GM21576 (cell line): ENCODE measurements around the gene ZFR2.
"Not testable (repeated sequence)": the region's sequence is repeated elsewhere in the genome, so short reads cannot be mapped to it uniquely, and the experiment has no call there.

Experiments
- ATAC-seq: cut with Tn5 transposase; IDR thresholded peaks from one replicate; pipeline ENCODE4 v1.9.1; 2021; ENCODE audit warnings: mild to moderate bottlenecking, moderate library complexity; ENCODE audit not compliant: unreplicated experiment

The ZFR2 gene

DNA sequence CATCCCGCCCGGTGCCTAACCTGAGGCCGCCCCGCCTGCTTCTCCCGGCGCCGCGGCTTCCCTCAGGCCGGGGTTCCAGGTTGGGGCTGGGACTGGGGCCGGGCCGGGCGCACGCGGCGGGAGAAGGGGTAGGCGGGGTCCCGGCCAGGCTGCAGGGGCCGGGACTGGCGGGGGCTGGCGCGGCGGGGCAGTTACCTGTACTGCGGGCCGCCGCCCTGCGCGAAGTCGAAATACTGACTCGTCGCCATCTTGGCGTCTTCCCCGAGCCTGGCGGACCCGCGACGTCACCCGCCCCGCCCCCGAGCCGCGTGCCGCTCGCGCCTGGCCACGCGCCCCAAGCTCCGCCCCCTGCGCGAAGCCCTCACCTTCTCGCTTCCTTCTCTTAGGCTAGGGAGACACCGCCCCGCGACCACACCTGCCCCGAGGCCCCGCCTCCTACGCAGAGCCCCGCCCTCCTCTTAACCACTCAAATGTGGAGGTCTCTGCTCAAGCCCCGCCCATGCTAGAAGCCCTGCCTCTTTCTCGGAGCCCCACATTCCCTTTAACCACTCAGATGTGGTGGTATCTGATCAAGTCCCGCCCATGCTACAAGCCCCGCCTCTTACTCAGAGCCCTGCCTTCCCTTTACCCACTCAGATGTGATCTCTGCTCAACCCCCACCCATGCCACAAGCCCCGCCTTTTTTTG is at the start of gene ZFR2:
Gene ZFR2 (minus strand): TSS at position 269 of the 687 bp plus-strand sequence. CDS start 21 bp downstream, at position 248.
- ATAC-seq, result no peak

DNA sequence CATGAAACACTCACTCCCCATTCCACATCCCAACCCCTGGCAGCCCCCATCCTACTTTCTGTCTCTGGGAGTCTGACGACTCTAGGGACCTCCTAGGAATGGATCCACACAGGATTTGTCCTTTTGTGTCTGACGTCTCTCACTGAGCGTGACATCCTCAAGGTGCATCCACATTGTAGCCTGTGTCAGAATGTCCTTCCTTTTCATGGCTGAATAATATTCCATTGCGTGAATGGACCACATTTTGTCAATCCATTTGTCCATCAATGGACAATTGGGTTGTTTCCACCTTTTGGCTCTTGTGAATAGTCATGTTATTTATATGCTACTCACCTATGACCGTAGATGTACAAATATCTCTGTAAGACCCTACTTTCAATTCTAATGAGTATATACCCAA is 47.2 kb upstream of the ZFR2 start:
- ATAC-seq, result no peak

DNA sequence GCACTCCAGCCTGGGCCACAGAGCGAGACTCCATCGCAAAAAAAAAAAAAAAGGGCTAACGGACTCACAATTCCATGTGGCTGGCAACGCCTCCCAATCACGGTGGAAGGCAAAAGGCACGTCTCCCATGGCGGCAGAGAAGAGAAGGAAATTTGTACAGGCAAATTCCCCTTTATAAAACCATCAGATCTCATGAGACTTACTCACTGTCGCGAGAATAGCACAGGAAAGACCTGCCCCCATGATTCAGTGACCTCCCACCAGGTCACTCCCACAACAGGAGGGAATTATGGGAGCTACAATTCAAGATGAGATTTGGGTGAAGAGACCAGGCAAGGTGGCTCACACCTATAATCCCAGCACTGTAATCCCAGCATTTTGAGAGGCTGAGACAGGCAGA is 45.4 kb upstream of the ZFR2 start:
- no peak for ATAC-seq

DNA sequence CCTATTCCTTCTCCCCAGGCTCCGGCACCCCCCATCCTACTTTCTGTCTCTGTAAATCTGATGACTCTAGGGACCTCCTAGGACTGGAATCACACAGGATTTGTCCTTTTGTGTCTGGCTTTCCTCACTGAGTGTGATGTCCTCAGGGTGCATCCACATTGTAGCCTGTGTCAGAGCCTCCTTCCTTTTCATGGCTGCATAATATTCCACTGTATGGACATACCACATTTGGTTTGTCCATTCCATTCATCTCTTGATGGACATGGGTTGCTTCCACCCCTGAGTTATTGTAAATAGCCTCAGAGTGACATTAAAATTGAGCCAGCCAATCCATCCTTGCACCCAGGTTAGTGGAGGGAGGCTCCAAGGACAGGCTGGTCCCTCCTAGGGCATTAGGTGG is 41.3 kb upstream of the ZFR2 start:
- ATAC-seq, result no peak

DNA sequence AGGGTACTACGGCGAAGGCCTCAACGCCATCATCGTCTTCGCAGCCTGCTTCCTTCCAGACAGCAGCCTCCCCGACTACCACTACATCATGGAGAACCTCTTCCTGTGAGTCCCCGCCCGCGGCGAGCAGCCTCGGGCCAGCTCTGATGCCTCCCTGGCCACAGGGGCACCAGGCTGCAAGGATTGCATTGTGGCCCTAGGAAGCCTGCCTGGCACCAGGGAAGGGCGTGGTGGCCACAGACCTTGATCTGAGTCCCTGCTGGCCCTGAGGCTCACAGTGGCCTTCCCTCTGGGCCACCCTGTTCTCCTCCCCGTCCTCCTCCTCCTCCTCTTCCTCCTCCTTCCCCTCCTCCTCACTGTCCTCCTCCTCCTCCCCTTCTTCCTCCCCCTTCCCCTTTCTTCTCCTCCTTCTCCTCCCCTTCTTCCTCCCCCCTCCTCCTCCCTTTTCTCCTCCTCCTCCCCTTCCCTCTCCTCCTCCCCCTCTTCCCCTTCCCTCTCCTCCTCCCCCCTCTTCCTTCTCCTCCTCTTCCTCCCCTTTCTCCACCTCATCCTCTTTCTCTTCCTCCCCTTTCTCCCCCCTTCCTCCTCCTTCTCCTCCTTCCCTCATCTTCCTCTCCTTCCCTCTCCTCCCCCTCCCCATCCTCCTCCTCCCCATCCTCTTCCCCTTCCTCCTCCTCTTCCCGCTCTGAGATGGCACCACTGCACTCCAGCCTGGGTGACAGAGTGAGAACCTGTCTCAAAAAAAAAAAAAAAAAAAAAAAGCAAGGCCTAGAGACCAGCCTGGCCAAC is 39.6 kb upstream of the ZFR2 start:
- no peak for ATAC-seq

DNA sequence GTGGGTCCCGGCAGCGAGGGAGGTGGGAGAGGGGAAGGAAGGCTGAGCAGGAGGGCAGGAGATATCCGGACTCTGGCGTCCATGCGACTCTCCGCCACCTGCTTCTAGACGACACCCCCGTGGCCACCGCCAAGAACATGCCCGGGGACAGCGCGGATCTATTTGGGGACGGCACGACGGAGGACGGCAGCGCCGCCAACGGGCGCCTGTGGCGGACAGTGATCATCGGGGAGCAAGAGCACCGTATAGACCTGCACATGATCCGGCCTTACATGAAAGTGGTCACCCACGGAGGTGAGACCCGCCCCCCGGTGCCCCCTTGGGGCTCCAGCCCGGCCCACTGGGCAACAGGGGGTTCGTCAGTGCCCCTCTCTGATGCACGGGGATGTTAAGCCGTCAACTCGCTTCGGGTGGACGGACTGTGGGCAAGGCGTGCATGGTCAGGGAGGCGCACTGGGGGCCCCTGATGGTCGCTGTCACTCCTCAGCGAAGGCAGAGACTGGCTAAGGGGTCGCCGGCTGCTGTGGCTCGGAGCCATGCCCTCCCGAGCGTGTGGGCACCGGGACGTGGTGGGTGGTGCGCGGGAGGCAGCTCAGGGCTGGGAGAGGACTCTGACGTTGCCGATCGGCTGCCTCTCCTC is 38.9 kb upstream of the ZFR2 start:
- ATAC-seq, result no peak

DNA sequence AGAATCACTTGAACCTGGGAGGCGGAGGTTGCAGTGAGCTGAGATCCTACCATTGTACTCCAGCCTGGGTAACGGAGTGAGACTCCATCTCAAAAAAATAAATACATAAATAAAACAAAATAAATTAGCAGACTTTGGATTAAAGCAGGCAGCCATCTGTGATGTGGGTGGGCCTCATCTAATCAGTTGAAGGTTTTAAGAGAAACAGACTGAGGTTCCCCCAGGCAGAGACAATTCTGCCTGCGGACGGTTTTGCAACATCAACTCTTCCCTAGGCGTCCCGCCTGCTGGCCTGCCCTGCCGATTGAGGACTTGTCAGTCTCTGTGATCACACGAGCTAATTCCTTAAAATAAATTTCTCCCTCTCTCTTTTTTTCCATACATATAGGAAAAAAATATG is 35.4 kb upstream of the ZFR2 start:
- ATAC-seq, result no peak

DNA sequence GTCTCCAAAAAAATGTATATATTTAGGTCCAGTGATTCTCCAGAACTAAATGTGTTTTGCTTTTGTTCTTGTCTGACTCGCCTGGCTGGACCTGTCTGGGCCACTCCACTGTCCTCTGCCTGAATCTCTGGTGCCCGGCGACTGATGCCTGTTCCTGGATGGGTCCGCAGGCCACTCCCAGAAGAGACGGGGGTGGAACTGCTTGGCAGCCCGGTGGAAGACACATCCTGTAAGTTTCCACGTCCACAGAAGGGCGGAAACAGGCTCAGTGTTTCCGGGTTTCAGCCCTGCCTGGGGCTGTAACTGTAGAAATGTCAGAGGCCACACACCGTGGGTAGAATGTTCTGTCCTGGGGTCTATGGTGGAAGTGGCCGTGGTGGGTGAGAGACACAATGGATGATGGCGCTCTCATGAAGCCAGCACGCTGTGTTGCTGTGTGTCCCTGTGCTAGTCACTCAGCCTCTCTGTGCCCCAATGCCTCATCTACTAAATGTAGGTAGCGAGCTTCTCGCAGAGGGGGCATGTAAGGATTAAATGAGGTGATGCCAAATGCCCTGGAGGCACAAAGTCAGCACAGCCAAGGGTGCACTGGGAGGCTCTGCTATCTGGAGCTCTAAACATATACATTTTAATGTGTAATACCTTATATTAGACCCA is 33.6 kb upstream of the ZFR2 start:
- ATAC-seq, result no peak

DNA sequence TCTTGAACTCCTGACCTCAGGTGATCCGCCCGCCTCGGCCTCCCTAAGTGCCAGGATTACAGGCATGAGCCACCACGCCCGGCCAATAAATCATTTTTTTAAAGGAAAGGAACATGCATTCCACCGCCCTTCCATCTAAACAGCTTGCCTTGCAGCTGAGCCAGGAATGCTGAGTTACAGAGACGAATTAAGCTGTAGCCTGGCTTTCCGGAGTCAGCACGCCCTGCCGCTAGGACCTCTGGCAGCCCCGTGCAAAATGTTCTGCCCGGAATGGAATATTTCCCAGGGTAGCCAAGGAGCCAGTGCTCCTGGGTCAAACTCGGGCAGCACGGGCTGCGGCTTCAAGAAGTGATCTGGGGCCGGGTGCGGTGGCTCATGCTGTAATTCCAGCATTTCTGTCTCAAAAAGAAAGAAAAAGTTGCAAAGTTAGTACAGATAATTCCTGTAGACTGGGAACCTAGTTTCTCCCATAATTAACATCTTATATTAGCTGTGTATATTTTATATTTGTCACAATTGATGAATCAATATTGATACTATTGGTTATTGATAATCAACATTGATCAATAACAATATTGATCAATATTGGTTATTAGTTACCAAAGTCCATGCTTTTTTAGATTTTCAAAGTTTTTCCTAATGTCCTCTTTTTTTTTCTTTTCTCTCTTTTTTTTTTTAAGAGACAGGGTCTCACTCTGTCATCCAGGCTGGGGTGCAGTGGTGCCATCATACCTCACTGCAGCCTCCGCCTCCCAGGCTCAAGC is 30.9 kb upstream of the ZFR2 start:
- ATAC-seq, result no peak

DNA sequence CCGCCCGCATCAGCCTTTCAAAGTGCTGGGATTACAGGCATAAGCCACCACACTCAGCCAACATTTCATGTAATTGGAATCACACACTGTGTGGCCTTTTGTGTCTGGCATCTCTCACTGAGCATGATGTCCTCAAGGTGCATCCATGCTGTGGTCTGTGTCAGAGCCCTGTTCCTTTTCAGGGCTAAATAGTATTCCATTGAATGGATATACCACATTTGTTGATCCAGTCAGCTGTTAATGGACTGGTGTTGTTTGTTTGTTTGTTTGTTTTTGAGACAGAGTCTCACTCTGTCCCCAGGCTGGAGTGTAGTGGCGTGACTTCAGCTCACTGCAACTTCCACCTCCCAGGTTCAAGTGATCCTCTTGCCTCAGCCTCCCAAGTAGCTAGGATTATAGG is 29.6 kb upstream of the ZFR2 start:
- no peak for ATAC-seq

DNA sequence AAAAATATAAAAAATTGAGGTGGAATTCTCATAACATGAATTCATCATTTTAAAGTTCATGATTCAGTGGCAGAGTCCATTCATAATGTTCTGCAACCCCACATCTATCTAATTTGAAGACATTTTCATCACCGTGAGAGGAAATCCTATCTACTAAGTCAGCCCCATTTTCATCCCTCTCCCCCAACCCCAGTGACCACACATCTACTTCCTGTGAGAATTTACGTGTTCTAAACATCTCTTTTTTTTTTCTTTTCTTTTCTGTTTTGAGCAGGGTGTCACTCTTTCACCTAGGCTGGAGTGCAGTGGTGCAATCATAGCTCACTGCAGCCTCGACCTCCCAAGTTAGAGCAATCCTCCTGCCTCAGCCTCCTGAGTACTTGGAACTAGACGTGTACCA is 29.1 kb upstream of the ZFR2 start:
- no peak for ATAC-seq

DNA sequence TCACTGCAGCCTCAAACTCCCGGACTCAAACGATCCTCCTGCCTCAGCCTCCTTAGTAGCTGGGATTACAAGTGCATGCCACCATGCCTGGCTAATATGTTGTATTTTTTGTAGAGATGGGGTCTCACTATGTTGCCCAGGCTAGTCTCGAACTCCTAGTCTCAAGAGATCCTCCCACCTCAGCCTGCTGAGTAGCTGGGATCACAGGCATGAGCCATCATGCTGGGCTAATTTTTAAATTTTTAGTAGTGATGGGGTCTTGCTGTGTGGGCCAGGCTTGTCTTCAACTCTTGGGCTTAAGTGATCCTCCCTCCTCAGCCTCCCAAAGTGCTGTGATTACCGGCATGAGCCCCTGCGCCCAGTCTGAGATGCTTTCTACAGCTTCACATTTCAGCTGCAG is 26.9 kb upstream of the ZFR2 start:
- ATAC-seq, result no peak

DNA sequence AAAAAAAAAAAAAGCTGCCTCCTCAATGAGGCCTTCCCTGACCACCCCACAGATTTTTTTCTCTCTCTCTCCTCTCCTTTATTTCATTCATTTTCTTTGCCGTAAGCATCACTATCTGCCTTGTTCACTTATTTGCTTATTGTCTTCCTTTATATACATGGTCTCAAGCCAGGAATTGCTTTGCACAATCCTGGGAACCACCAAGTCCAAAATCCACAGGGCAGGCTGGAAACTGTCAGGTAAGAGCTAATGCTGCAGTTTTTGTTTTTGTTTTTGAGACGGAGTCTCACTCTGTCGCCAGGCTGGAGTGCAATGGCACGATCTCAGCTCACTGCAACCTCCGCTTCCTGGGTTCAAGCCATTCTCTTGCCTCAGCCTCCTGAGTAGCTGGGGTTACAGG is 26.1 kb upstream of the ZFR2 start:
- ATAC-seq, result not testable (repeated sequence)

DNA sequence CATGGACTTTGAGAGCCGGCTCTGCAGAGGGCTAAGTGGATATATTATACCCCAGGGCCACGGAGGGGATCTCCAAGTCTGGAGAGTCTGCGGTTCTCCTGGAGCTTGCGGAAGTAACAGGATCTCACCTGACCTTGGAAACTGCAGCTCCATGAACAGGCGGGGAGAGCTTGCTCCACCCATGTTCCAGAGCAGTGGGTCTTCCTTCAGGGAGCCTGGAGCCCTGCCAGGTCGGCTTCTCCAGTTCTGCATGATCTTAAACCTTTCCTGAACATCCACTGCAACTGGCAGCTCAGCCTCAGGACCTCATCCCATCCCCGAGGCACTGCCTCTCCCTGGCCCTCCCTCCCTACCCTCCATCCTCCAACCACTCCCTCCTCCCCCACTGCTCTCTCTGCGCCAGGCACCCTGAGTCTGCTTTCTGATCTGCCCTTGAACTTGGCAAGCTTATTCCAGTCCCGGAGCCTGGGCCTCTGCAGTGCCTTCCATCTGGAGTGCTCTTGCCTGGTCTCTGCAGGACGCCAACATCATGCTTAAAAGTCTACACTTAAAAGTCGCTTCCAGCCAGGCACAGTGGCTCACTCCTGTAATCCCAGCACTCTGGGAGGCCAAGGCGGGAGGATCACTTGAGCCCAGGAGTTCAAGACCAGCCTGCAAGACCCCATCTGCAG is 24.8 kb upstream of the ZFR2 start:
- no peak for ATAC-seq

DNA sequence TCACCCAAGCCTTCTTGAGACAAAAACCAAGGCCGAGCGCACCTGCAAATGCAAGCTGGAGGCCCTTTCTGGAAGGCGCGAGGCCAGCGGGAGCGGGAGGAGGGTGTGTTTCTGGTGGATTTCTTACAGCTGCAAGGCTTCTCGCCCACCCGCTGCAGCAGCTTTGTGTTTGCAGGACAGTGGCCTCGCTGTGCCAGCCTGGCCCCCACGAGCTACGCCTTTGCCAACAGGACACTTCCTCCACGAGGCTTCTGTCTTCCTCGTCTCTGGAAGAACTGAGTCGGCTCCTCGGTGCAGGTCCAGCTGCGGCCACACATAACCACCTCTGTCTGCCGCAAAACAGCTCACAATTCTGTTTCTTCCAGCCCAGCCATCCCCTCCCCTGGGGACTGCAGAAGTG is 21.8 kb upstream of the ZFR2 start:
- no peak for ATAC-seq

DNA sequence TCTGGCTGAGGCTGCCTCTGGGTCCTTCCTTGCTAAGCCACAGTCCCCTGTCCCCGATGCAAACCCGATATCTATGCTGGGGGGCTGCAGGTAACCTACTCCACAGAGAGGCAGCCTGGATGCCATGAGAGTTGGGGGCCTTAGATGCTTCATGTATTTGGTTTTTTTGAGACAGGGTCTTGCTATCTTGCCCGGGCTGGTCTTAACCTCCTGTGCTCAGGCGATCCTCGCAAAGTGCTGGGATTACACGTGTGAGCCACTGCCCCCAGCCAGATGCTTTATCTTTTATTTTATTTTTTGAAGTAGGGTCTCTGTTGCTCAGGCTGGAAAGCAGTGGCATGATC is 13.2 kb upstream of the ZFR2 start:
- ATAC-seq, result no peak

DNA sequence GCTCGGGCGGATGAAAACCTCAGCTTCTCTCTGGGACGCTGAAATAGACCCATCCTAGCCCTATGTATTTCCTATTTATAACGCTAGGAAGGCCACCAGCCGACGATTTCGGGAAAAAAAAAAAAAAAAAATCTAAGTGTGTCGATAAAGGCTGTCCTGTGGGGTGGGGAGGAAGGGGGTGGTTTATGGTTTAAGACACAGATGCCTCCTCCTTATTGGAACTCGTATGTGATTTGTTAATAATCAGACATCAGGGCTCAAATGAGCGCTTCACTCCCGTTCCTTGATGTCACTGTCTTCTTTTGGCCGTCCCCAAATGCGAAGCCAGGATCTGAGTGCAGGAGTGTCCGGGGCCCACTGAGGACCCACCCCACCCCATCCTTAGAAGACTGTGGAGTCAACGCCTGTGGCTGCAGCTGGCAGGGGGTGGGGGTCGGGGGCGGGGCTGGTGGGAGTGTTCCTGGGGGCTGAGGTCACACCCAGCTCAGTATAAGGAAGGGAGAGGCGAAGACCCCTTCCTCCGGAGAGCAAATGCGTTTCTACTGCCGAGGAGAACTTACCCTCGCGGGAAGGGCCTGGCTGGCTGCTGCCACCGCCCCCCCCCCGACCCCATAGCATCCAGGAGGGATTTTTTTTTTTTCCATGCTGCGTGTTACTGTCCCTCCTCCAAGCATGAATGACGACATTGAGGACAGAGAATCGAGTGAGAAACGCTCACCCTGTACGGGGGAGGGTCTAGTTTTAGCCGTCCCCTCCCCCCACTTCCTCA is 12.6 kb upstream of the ZFR2 start:
- ATAC-seq, result no peak

DNA sequence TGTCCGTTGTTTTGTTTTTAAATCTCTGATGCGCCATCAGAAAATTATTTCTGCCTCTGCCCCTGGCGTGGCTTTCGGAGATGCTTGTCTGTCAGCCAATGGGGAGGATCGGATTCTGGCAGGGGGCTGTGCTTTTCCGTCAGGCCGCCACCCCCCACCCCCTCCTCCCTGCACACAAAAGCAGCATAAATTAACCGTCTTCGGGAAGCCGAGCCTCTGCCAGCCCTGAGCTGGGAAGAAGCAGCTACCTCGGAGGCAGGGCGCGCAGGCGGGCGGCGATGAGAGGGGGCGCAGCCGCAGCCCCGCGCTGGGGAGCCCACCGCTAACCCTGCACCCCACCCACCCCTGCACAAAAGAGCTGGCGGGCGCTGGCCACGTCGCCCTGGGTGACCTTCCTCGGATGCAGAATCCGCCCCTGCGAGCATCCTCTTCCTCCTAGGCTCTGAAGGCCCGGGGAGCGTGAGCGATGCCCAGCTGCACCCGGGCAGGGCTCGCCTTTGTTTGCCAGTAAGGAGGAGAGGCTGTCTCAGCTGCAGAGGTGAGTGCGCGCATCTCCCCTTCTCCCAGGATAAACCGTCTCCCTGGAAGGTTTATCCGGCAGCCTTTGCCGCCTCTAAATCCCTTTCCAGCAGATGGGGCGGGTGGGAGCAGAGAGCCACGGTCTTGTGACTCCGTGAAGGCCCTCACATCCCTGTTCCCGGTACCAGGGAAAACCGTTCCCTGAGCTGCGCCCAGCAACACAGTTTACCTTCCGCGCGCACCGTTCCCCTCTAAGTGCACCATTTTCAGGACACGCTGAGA is 11.8 kb upstream of the ZFR2 start, which contains the start of gene ATCAY:
Gene ATCAY (plus strand): TSS at position 215 of the 801 bp plus-strand sequence. CDS start 5,083 bp downstream, outside the sequence.
- no peak for ATAC-seq

DNA sequence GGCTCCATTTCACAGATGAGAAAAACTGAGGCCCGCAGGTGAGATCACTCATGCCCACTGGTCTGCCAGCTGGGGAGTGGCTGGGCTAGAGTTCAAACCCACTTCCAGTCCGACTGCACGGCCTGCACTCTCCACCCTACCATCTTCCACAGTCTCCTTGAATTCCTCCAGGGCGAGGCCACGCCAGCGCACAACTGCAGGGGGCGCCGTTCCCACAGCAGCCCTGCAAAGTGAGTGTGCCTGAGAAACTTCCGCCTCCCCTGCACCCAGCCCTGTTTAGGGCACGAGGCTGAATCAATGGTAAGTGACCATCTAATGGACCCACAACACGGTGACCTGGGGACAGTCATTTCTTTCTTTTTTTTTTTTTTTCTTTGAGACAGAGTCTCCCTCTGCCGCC is 10.8 kb upstream of the ZFR2 start:
- ATAC-seq, result no peak
